ENCODE results near the gene DEFB127.
"Not testable (repeated sequence)": the region's sequence is repeated elsewhere in the genome, so short reads cannot be mapped to it uniquely, and the experiment has no call there.

The DEFB127 gene

GRCh38 chr20:157154-157553, at the start of gene DEFB127:
Gene DEFB127 (plus strand): TSS chr20:157454. CDS start chr20:157545, 91 bp downstream.
- no peak for DNase-seq

- DNase-seq, result no peak
Measured at GRCh38 chr20:112396-112795, 44.9 kb upstream of the DEFB127 start.

GRCh38 chr20:117518-117917, 39.7 kb upstream of the DEFB127 start:
- DNase-seq, result no peak

- not testable (repeated sequence) for DNase-seq
Measured at GRCh38 chr20:129786-130323, 27.4 kb upstream of the DEFB127 start.

GRCh38 chr20:137668-138490, 19.4 kb upstream of the DEFB127 start:
- DNase-seq, result no peak

GRCh38 chr20:142290-142689, 15.0 kb upstream of the DEFB127 start, which contains the start of gene DEFB126:
Gene DEFB126 (plus strand): TSS chr20:142590. CDS start chr20:142629, 39 bp downstream.
- no peak for DNase-seq

GRCh38 chr20:145877-146276, 11.4 kb upstream of the DEFB127 start:
- DNase-seq, result no peak

GRCh38 chr20:152131-152530, 5.1 kb upstream of the DEFB127 start:
- DNase-seq, result no peak

- DNase-seq, result no peak
Measured at GRCh38 chr20:164618-165017, 7.4 kb downstream of the DEFB127 start.

- DNase-seq, result no peak
Measured at GRCh38 chr20:168876-169275, 11.6 kb downstream of the DEFB127 start.

GRCh38 chr20:184288-184687, 27.0 kb downstream of the DEFB127 start:
- no peak for DNase-seq

GRCh38 chr20:187733-188132, 30.5 kb downstream of the DEFB127 start:
- DNase-seq, result no peak

- DNase-seq, result no peak
Measured at GRCh38 chr20:189611-190010, 32.4 kb downstream of the DEFB127 start, which contains the start of gene DEFB128. Gene DEFB128 (minus strand): TSS chr20:189711. CDS start chr20:189623, 88 bp downstream.

GRCh38 chr20:198225-198624, 41.0 kb downstream of the DEFB127 start:
- DNase-seq, result no peak

- DNase-seq, result no peak
Measured at GRCh38 chr20:199996-200395, 42.7 kb downstream of the DEFB127 start.

- not testable (repeated sequence) for DNase-seq
Measured at GRCh38 chr20:203630-204029, 46.4 kb downstream of the DEFB127 start.

Measured in activated CD4-positive, alpha-beta T cell treated with anti-CD3 and anti-CD28 coated beads, Interleukin-2, amount 50 U/mL, for 4 hours (primary cell).